Transverse colon (tissue), 4 donors: Measurements from ENCODE around the gene RAB3D.

Experiments
- CTCF ChIP-seq, 5 experiments: fragments of 200-600 bp in 3 of 5; fragments of 450-650 bp in 2 of 5; sonication (generic) in 3 of 5; IDR thresholded peaks; 1 replicate in 2 of 5; 2 replicates in 3 of 5; pipeline ENCODE4 v1.5.1; 2016 to 2017; ENCODE audit warnings: antibody characterized with exemption in 5 of 5, inconsistent platforms in 3 of 5, mild to moderate bottlenecking in 2 of 5, moderate library complexity in 1 of 5
- POLR2A ChIP-seq: fragments of 450-650 bp; IDR thresholded peaks from one replicate; pipeline ENCODE4 v1.6.1; 2016; ENCODE audit warnings: antibody characterized with exemption, mild to moderate bottlenecking, moderate library complexity
- POLR2AphosphoS5 ChIP-seq, 3 donors: sonication (generic); formaldehyde crosslinking; IDR thresholded peaks; one replicate each; pipeline ENCODE4 v1.6.1; 2016; ENCODE audit warnings: antibody characterized with exemption in 3 of 3

GRCh38 chr19:11322269-11323024 lies 17.0 kb downstream of the RAB3D start:
- TF ChIP-seq CTCF (IDR thresholded peaks at IDR 0.05): no peak
- no peak for TF ChIP-seq POLR2AphosphoS5 (IDR thresholded peaks at IDR 0.05)
- no peak for TF ChIP-seq POLR2A
